Gastrocnemius medialis (tissue), 4 donors: ENCODE measurements around the gene FKBP5.

Experiments used
- POLR2A ChIP-seq, 2 donors: fragments of 450-650 bp; IDR thresholded peaks; one replicate each; pipeline ENCODE4 v1.6.1; 2017; ENCODE audit warnings: antibody characterized with exemption in 2 of 2, mild to moderate bottlenecking in 2 of 2, moderate library complexity in 2 of 2
- TF ChIP-seq, protein P1 (sequence below), 5 experiments: fragments of 450-650 bp in 3 of 5; fragments of 200-600 bp in 2 of 5; sonication (generic) in 2 of 5; IDR thresholded peaks in 4 of 5; conservative IDR thresholded peaks in 1 of 5; 1 replicate in 4 of 5; 2 replicates in 1 of 5; pipeline ENCODE4 v1.5.1; 2016 to 2019; ENCODE audit warnings: antibody characterized with exemption in 5 of 5, mild to moderate bottlenecking in 3 of 5, moderate library complexity in 3 of 5

DNA sequence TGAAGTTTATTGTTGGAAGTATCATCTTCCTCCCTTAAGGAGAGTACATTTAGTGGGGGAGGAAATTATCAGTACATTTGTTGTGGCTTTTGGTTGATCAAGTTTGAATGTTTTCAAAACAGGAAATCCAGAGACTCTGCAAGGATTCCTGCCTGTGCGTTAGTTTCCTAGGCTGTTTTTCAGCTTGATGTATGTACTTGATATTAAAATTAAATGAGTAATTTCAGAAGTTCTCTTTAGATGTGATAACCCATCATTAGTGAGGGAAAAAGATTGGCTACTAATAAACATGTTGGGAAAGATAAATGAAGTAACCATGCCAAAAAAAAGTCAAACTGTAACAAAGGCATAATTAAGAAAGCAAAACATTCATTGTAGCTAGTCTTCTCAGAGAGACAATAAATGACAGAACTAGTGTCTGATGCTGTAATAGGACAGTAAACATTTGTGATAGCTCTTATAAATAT, 88.0 kb downstream of the FKBP5 start:
- TF ChIP-seq, protein P1, sequence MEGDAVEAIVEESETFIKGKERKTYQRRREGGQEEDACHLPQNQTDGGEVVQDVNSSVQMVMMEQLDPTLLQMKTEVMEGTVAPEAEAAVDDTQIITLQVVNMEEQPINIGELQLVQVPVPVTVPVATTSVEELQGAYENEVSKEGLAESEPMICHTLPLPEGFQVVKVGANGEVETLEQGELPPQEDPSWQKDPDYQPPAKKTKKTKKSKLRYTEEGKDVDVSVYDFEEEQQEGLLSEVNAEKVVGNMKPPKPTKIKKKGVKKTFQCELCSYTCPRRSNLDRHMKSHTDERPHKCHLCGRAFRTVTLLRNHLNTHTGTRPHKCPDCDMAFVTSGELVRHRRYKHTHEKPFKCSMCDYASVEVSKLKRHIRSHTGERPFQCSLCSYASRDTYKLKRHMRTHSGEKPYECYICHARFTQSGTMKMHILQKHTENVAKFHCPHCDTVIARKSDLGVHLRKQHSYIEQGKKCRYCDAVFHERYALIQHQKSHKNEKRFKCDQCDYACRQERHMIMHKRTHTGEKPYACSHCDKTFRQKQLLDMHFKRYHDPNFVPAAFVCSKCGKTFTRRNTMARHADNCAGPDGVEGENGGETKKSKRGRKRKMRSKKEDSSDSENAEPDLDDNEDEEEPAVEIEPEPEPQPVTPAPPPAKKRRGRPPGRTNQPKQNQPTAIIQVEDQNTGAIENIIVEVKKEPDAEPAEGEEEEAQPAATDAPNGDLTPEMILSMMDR (IDR thresholded peaks at IDR 0.05 in 4 of 5, conservative IDR thresholded peaks at IDR 0.05 in 1 of 5), result no peak
- TF ChIP-seq POLR2A (IDR thresholded peaks at IDR 0.05), result no peak
